BLaER1 treated with 17β-estradiol and CSF1 and Interleukin-3, amounts not matched to agents 10 nM and 100 nM (cell line): ENCODE data around the gene IL31RA.

Experiments used
- H3K27ac ChIP-seq, 11 experiments: shearing (Covaris generic); formaldehyde crosslinking; 2 replicates each; pipeline ENCODE4 v1.8.1; 2022
- H3K27me3 ChIP-seq, 11 experiments: shearing (Covaris generic); formaldehyde crosslinking; 2 replicates each; pipeline ENCODE4 v1.8.1; 2022
- H3K36me3 ChIP-seq, 11 experiments: shearing (Covaris generic); formaldehyde crosslinking; 2 replicates each; pipeline ENCODE4 v1.8.1; 2022
- H3K4me1 ChIP-seq, 10 experiments: shearing (Covaris generic); formaldehyde crosslinking; 2 replicates each; pipeline ENCODE4 v1.8.1; 2022
- H3K4me2 ChIP-seq, 11 experiments: shearing (Covaris generic); formaldehyde crosslinking; 2 replicates each; pipeline ENCODE4 v1.8.1; 2022
- H3K4me3 ChIP-seq, 10 experiments: shearing (Covaris generic); formaldehyde crosslinking; 2 replicates each; pipeline ENCODE4 v1.8.1; 2022
- H3K9ac ChIP-seq, 11 experiments: shearing (Covaris generic); formaldehyde crosslinking; 2 replicates each; pipeline ENCODE4 v1.8.1; 2022
- H3K9me3 ChIP-seq, 11 experiments: shearing (Covaris generic); formaldehyde crosslinking; replicated peaks in 1 of 11; 2 replicates each; pipeline ENCODE4 v1.8.1; 2022
- H4K20me1 ChIP-seq, 11 experiments: shearing (Covaris generic); formaldehyde crosslinking; 2 replicates each; pipeline ENCODE4 v1.8.1; 2022
- Cebpa-rat ChIP-seq, 11 experiments: shearing (Covaris generic); IDR thresholded peaks; 2 replicates each; pipeline ENCODE4 v1.8.1; 2022

The IL31RA gene

DNA sequence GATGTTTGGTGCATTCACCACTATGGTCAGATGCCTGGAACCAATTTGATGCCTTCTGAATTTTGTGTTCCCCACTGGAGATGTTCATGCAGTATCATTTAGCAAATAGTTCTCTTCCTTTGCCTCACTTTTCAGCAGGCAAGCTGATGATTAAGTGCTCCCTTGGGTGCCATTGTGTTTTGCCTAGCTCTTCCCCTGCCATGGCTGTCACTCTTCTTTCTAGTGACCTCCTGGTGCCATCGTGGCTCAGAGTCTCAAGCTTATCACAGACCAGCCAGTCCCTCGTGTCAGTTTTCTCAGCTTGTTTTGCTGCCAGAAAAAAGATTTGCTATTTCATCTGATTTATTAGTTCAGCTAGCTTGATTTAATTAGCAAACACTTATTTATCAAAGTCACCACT, 41.3 kb downstream of the IL31RA start:
- no peak overlapping the region for H3K4me2 ChIP-seq
- no peak overlapping the region for H3K27ac ChIP-seq
- no peaks in the 10 kb centered on the region for H3K9me3 ChIP-seq
- no peaks in the 10 kb centered on the region for H3K36me3 ChIP-seq
- peaks cover 0 to 4% (median 0%) of the 10 kb centered on the region in 10 experiments; a peak in 3 of 20 replicates for H3K4me1 ChIP-seq
- no peak overlapping the region for H3K9ac ChIP-seq
- H4K20me1 ChIP-seq, result no peaks in the 10 kb centered on the region
- no peaks in the 10 kb centered on the region for H3K27me3 ChIP-seq
- TF ChIP-seq Cebpa-rat (IDR thresholded peaks at IDR 0.05), result no peak
- H3K4me3 ChIP-seq, result no peak overlapping the region

DNA sequence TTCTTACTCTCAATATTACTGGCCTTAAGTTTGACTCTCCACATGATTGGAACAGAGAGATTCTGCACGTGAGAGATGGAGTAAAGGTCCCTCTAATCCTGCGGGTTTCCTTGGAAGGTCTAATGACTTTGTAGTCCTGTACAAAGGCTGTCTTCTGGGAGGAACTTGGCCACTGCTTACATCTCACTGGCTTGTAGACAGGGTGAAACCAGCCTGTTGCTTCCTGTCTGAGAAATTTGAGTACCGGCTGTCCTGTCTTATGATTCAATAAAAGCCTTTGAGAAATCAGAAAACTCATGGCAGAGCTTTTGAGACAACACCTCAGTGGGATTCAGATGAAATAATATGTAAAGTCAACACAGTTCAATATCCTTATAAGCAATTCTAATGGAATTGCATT, 43.0 kb downstream of the IL31RA start:
- no peak overlapping the region for H3K4me3 ChIP-seq
- no peak for TF ChIP-seq Cebpa-rat (IDR thresholded peaks at IDR 0.05)
- H3K27me3 ChIP-seq, result no peaks in the 10 kb centered on the region
- no peaks in the 10 kb centered on the region for H4K20me1 ChIP-seq
- H3K36me3 ChIP-seq, result no peaks in the 10 kb centered on the region
- H3K9me3 ChIP-seq, result no peaks in the 10 kb centered on the region
- no peak overlapping the region for H3K27ac ChIP-seq
- peaks cover 0 to 9% (median 1%) of the 10 kb centered on the region in 10 experiments; a peak in 6 of 20 replicates for H3K4me1 ChIP-seq
- no peak overlapping the region for H3K9ac ChIP-seq
- no peak overlapping the region for H3K4me2 ChIP-seq

DNA sequence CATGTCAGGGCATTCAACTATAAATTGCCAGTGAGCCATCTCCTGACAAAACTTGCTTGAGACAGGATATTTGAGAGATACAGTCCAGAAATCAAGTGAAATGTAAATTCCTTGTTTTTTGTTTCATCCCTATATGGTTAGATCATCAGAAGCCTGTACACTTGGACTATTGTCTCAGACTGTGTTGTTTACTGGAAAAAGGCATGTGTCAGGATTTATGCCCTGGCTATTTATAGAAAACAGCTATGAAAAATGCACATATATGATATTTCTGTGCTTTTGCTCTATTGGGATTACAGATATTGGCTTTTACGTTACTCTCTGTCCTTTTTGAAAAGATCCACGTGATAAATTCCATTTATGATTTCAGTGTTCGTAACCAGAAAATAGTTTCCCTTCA, 44.2 kb downstream of the IL31RA start:
- H3K27ac ChIP-seq, result no peak overlapping the region
- no peak overlapping the region for H3K4me2 ChIP-seq
- H3K27me3 ChIP-seq, result no peaks in the 10 kb centered on the region
- H3K4me3 ChIP-seq, result no peak overlapping the region
- H3K9ac ChIP-seq, result no peak overlapping the region
- no peak for TF ChIP-seq Cebpa-rat (IDR thresholded peaks at IDR 0.05)
- no peaks in the 10 kb centered on the region for H3K36me3 ChIP-seq
- no peaks in the 10 kb centered on the region for H4K20me1 ChIP-seq
- H3K9me3 ChIP-seq, result no peaks in the 10 kb centered on the region
- H3K4me1 ChIP-seq, result peaks cover 0 to 9% (median 1%) of the 10 kb centered on the region in 10 experiments; a peak in 6 of 20 replicates

DNA sequence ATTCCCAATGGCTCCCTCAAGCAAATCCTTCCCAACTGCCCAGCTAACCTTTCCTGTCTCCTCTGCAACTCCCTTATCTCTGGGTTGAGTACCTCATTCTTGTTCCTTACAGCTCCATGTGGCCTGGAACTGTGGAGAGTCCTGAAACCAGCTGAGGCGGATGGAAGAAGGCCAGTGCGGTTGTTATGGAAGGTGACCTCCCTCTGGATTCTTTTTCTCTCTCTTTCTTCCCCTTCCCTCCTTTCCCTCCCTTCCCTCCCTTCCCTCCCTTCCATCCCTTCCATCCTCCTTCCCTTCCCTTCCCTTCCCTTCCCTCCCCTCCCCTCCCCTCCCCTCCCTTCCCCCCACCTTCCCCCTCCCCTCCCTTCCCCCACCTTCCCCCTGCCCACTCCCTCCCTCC, 45.1 kb downstream of the IL31RA start:
- peaks cover 0 to 9% (median 1%) of the 10 kb centered on the region in 10 experiments; a peak in 6 of 20 replicates for H3K4me1 ChIP-seq
- no peak overlapping the region for H3K9ac ChIP-seq
- no peaks in the 10 kb centered on the region for H3K36me3 ChIP-seq
- no peaks in the 10 kb centered on the region for H3K27me3 ChIP-seq
- H3K4me2 ChIP-seq, result no peak overlapping the region
- no peak for TF ChIP-seq Cebpa-rat (IDR thresholded peaks at IDR 0.05)
- H4K20me1 ChIP-seq, result no peaks in the 10 kb centered on the region
- H3K9me3 ChIP-seq, result no peaks in the 10 kb centered on the region
- no peak overlapping the region for H3K4me3 ChIP-seq
- no peak overlapping the region for H3K27ac ChIP-seq

DNA sequence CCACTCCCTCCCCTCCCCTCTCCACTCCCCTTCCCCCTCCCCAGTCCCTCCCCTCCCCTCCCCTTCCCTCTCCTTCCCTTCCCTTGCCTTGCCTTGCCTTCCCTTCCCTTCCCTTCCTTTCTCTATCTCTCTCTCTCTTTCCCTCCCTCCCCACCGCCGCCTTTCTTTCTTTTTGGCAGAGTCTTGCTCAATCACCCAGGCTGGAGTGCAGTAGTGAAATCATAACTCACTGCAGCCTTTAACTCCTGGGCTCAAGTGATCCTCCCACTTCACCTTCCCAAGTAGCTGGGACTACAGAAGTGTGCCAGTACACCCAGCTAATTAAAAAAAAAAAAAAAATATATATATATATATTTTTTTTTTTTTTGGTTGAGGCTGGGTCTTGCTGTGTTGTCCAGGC, 45.5 kb downstream of the IL31RA start:
- no peak for TF ChIP-seq Cebpa-rat (IDR thresholded peaks at IDR 0.05)
- no peak overlapping the region for H3K9ac ChIP-seq
- no peak overlapping the region for H3K27ac ChIP-seq
- H3K36me3 ChIP-seq, result no peaks in the 10 kb centered on the region
- no peaks in the 10 kb centered on the region for H4K20me1 ChIP-seq
- H3K4me2 ChIP-seq, result no peak overlapping the region
- H3K9me3 ChIP-seq, result no peaks in the 10 kb centered on the region
- H3K4me3 ChIP-seq, result no peak overlapping the region
- peaks cover 0 to 9% (median 1%) of the 10 kb centered on the region in 10 experiments; a peak in 6 of 20 replicates for H3K4me1 ChIP-seq
- no peaks in the 10 kb centered on the region for H3K27me3 ChIP-seq

DNA sequence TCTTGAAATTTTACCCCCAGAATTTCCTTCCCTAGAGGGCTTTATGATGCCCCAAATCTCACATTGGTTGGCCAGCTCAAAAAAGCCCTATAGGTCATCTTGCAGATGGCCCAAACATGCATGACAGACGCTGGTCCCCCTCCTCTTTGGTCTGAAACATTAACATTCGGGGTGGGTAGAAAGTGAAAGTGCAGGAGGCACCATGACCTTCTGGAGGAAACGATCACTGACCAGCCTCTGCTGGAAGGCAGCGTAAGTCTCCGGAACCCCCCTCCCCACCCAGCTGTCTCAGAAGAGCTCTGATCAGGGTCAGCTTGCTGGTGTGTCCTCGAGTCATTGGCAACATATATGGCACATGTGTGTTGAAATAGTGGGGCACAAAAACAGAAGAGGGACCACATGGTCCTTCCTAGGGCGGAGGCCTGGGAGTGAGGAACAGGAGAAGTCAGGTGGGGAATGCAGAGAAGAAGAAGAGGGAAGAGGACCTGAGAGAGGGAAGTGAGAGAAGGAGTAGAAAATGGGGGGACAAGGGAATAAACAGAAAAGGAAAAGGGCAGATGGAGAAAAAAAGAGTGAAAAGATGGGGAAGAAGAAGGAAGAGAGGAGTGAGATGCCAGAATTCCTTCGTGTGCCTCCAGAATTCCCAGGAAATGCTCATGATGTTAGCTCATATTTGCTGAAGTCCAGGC, 46.2 kb downstream of the IL31RA start:
- no peaks in the 10 kb centered on the region for H3K36me3 ChIP-seq
- no peak for TF ChIP-seq Cebpa-rat (IDR thresholded peaks at IDR 0.05)

DNA sequence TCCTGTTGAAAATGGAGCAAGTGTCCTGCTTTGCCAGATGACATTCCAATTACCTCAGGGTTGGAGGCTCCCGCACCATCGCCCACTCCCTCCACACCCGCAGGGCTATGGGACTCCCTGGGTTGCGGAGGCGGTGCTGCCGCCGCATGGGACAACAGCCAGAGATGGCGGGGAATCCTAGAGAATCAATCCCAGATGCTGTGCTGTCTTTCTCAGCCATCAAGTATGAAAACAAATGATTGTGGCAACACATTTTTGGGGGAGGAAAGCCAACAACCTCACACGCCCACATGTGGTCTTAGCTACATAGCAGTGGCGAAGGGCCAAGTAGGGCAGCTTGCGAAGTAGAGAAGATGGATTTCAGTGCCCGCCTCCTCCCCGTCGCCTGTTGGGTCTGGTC, 46.7 kb downstream of the IL31RA start:
- Histone ChIP-seq H3K9ac (no peak overlapping the region), H3K27ac (no peak overlapping the region), H3K36me3 (no peaks in the 10 kb centered on the region), H3K27me3 (no peaks in the 10 kb centered on the region), H3K4me3 (no peak overlapping the region), H3K9me3 (no peaks in the 10 kb centered on the region), H3K4me1 (peaks cover 1 to 16% (median 4%) of the 10 kb centered on the region in 10 experiments; a peak in 19 of 20 replicates), H3K4me2 (peak overlapping the region in 2 of 11 experiments; percentile 1 to 5; a peak in 2 of 22 replicates), H4K20me1 (no peaks in the 10 kb centered on the region)
- no peak for TF ChIP-seq Cebpa-rat (IDR thresholded peaks at IDR 0.05)

More for the DNA sequence above, 46.2 kb downstream of the IL31RA start:
- Histone ChIP-seq H3K4me1 (peaks cover 0 to 10% (median 1%) of the 10 kb centered on the region in 10 experiments; a peak in 7 of 20 replicates), H3K4me2 (peak overlapping the region in 2 of 11 experiments; percentile 1 to 5; a peak in 1 of 22 replicates), H3K9ac (no peak overlapping the region), H3K27ac (no peak overlapping the region), H3K4me3 (no peak overlapping the region), H4K20me1 (no peaks in the 10 kb centered on the region), H3K9me3 (no peaks in the 10 kb centered on the region), H3K27me3 (no peaks in the 10 kb centered on the region)

DNA sequence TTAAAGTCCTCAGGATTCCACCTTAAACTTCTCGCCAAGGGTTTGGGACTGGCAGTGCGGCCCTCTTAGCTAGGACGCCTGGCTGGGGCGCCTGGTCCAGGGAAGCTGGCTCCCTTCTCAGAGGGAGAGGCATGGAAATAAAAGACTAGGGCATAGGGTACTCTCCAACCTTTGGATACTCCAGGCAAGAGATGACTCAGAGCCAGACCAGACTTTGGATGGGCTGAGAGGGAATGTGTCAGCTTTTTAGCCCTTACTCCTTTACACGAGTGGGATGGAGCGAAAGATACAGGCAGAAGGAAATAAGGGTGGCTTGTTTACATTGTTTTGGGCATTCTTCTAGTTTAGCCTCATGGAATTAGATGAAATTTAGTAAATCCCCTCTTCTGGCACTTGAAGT, 48.2 kb downstream of the IL31RA start:
- Histone ChIP-seq H3K27me3 (no peaks in the 10 kb centered on the region), H3K27ac (no peak overlapping the region), H4K20me1 (no peaks in the 10 kb centered on the region), H3K4me3 (no peak overlapping the region), H3K9ac (no peak overlapping the region), H3K36me3 (no peaks in the 10 kb centered on the region), H3K4me1 (peaks cover 12 to 30% (median 15%) of the 10 kb centered on the region in 10 experiments), H3K9me3 (no peaks in the 10 kb centered on the region), H3K4me2 (no peak overlapping the region)
- no peak for TF ChIP-seq Cebpa-rat (IDR thresholded peaks at IDR 0.05)

DNA sequence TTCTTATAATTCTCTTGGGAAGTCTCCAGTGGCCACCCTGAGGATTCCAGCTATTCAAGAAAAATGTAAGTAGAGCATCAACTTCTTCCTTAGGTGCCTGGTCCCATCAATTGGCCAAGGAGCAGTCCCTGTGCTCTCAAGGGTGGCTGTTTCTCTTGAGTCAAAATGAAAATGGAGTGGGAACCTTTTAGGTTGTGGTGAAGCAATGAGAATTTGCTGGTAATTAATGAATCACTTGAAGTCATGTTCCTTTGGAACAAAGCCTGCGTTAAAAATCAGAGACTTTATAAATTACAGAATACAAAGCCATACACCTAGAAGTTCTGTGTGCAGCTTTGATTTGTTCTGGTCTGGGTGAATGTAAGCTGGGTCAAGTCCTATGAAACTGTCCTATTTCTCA, 48.9 kb downstream of the IL31RA start:
- no peak overlapping the region for H3K9ac ChIP-seq
- no peaks in the 10 kb centered on the region for H4K20me1 ChIP-seq
- no peak overlapping the region for H3K27ac ChIP-seq
- H3K4me2 ChIP-seq, result no peak overlapping the region
- H3K4me3 ChIP-seq, result no peak overlapping the region
- peaks cover 12 to 36% (median 16%) of the 10 kb centered on the region in 10 experiments for H3K4me1 ChIP-seq
- H3K36me3 ChIP-seq, result no peaks in the 10 kb centered on the region
- H3K27me3 ChIP-seq, result no peaks in the 10 kb centered on the region
- TF ChIP-seq Cebpa-rat (IDR thresholded peaks at IDR 0.05), result no peak
- H3K9me3 ChIP-seq, result no peaks in the 10 kb centered on the region

DNA sequence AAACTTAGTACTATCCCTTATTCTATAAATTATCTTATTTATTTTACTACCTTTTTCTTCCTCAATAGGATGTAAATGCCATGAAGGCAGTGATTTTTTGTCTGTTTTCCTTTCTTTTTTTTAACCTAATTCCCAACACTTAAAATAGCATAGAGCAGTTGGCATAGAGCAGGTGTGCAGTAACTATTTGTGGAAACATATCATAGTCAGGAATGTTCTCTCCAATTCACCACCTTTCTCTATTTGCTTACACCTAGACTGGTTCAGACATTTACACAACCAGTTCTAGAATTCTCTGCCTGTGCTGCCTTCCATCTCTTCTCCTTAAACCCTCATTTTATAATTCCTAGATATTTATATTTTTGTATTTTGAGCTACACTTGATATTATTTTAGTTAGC, 49.6 kb downstream of the IL31RA start:
- Histone ChIP-seq H4K20me1 (no peaks in the 10 kb centered on the region), H3K27ac (no peak overlapping the region), H3K36me3 (no peaks in the 10 kb centered on the region), H3K4me2 (no peak overlapping the region), H3K4me1 (peaks cover 12 to 36% (median 16%) of the 10 kb centered on the region in 10 experiments), H3K27me3 (no peaks in the 10 kb centered on the region), H3K9me3 (no peaks in the 10 kb centered on the region), H3K9ac (no peak overlapping the region), H3K4me3 (no peak overlapping the region)
- no peak for TF ChIP-seq Cebpa-rat (IDR thresholded peaks at IDR 0.05)
